SU-DHL-6 (cell line): ENCODE measurements around the gene OTOA.

Experiments used
- CTCF ChIP-seq: fragments of 200-600 bp; sonication (generic); IDR thresholded peaks from one replicate; pipeline ENCODE4 v1.5.1; 2017; ENCODE audit warnings: antibody characterized with exemption, mild to moderate bottlenecking, low read length, moderate library complexity; ENCODE audit not compliant: insufficient read depth, poor library complexity, severe bottlenecking
- EZH2phosphoT487 ChIP-seq: fragments of 200-600 bp; sonication (generic), shearing (Covaris generic); conservative IDR thresholded peaks from 2 replicates; pipeline ENCODE4 v1.6.1; 2018; ENCODE audit warnings: mild to moderate bottlenecking, antibody characterized with exemption, low read length, moderate library complexity, mixed read lengths

- TF ChIP-seq CTCF (no peak), EZH2phosphoT487 (no peak)
Measured at GRCh38 chr16:21625026-21625425, 38.7 kb upstream of the OTOA start.
